NT2/D1 (cell line): ENCODE measurements around the gene LHX3.

ENCODE experiments used
- YY1 ChIP-seq: IDR thresholded peaks from 2 replicates; pipeline ENCODE4 v1.6.1; 2011; ENCODE audit not compliant: insufficient read length, insufficient read depth
- ZNF274 ChIP-seq: IDR thresholded peaks from 2 replicates; pipeline ENCODE4 v1.6.1; 2011; ENCODE audit warnings: mild to moderate bottlenecking, low read depth, low read length

GRCh38 chr9:136174779-136175615 lies 29.9 kb downstream of the LHX3 start:
- no peak for TF ChIP-seq ZNF274
- no peak for TF ChIP-seq YY1
